IMR-90 (cell line): ENCODE measurements around the gene FAM184A. TPM values are rescaled to one million over a fixed set of nuclear protein-coding genes. Genes with fewer than 3 reads are reported as not detected.

Source experiments
- ATAC-seq: fragments of 200-7000 bp; cut with Tn5 transposase; 2 replicates; pipeline ENCODE4 v1.9.1; 2020; ENCODE audit warnings: low read depth, mild to moderate bottlenecking, moderate library complexity
- BruUV-seq: library from RNA; stranded (reverse); fragments of 400-500 nt; replicated peaks from 2 replicates; lab custom pipeline; 2021; lab: Mats Ljungman, UMichigan
- CTCF ChIA-PET: fragments of 300-600 bp; formaldehyde crosslinking; extraction: SDS; loops from one replicate; lab custom pipeline; 2021; ENCODE audit warnings: antibody characterized with exemption; lab: Yijun Ruan, JAX
- POLR2A ChIA-PET: fragments of 300-600 bp; sonication (Branson Sonifier 250); formaldehyde crosslinking; loops from one replicate; lab custom pipeline; 2022; ENCODE audit warnings: antibody characterized with exemption; ENCODE audit not compliant: unreplicated experiment; lab: Charles Lee
- DNase-seq: peaks from one replicate; pipeline ENCODE4 v3.0.0; 2013
- H2AFZ ChIP-seq: replicated peaks from 2 replicates; pipeline ENCODE3; 2013; ENCODE audit warnings: low read length, mild to moderate bottlenecking; ENCODE audit not compliant: poor library complexity
- H2AK5ac ChIP-seq: 2 replicates; pipeline ENCODE4 v1.6.1; 2013; ENCODE audit warnings: low read depth, low read length, inconsistent platforms
- H2AK9ac ChIP-seq: replicated peaks from 2 replicates; pipeline ENCODE3; 2013; ENCODE audit warnings: mild to moderate bottlenecking, low read depth, low read length, moderate library complexity; ENCODE audit not compliant: poor library complexity
- H2BK120ac ChIP-seq: 2 replicates; pipeline ENCODE4 v1.6.1; 2013; ENCODE audit warnings: low read depth, low read length, inconsistent platforms
- H2BK15ac ChIP-seq: 3 replicates; pipeline ENCODE4 v1.6.1; 2013; ENCODE audit warnings: low read depth, low read length, inconsistent platforms
- H2BK20ac ChIP-seq: 2 replicates; pipeline ENCODE4 v1.6.1; 2013; ENCODE audit warnings: low read depth, mild to moderate bottlenecking, inconsistent platforms, low read length, moderate library complexity
- H2BK5ac ChIP-seq: 2 replicates; pipeline ENCODE4 v1.6.1; 2013; ENCODE audit warnings: mild to moderate bottlenecking, low read depth, low read length, inconsistent platforms; ENCODE audit not compliant: poor library complexity, severe bottlenecking
- H3K14ac ChIP-seq: replicated peaks from 2 replicates; pipeline ENCODE4 v1.6.1; 2013; ENCODE audit warnings: low read depth, low read length, inconsistent platforms
- H3K18ac ChIP-seq: 2 replicates; pipeline ENCODE4 v1.6.1; 2013; ENCODE audit warnings: low read depth, low read length, control low read depth
- H3K23ac ChIP-seq: 2 replicates; pipeline ENCODE4 v1.6.1; 2013; ENCODE audit warnings: low read depth, low read length, inconsistent platforms
- H3K27ac ChIP-seq: 2 replicates; pipeline ENCODE4 v1.5.1; 2013; ENCODE audit warnings: mild to moderate bottlenecking, control low read depth, low read length; ENCODE audit not compliant: insufficient read depth
- H3K27me3 ChIP-seq: 2 replicates; pipeline ENCODE4 v1.6.1; 2013; ENCODE audit warnings: low read length; ENCODE audit not compliant: control insufficient read depth, insufficient read depth
- H3K36me3 ChIP-seq: 2 replicates; pipeline ENCODE4 v1.6.1; 2013; ENCODE audit warnings: low read length, mixed read lengths; ENCODE audit not compliant: control insufficient read depth, insufficient read depth
- H3K4ac ChIP-seq: 2 replicates; pipeline ENCODE4 v1.6.1; 2013; ENCODE audit warnings: low read depth, low read length, inconsistent platforms
- H3K4me1 ChIP-seq: 2 replicates; pipeline ENCODE4 v1.6.1; 2013; ENCODE audit warnings: low read length, mixed read lengths; ENCODE audit not compliant: control insufficient read depth, insufficient read depth
- H3K4me2 ChIP-seq: 2 replicates; pipeline ENCODE4 v1.6.1; 2013; ENCODE audit warnings: low read depth, mild to moderate bottlenecking, control low read depth, low read length, moderate library complexity
- H3K4me3 ChIP-seq: 2 replicates; pipeline ENCODE4 v1.5.1; 2013; ENCODE audit warnings: low read depth, mild to moderate bottlenecking, control low read depth, low read length, moderate library complexity; ENCODE audit not compliant: insufficient read depth
- H3K56ac ChIP-seq: 2 replicates; pipeline ENCODE4 v1.6.1; 2013; ENCODE audit warnings: low read length, inconsistent platforms; ENCODE audit not compliant: insufficient read depth; ENCODE audit errors: extremely low read depth
- H3K79me1 ChIP-seq, 2 experiments: 2 replicates each; pipeline ENCODE4 v1.6.1; 2013; ENCODE audit warnings: low read length in 2 of 2, inconsistent platforms in 1 of 2, low read depth in 1 of 2
- H3K9ac ChIP-seq: 2 replicates; pipeline ENCODE4 v1.6.1; 2013; ENCODE audit warnings: low read depth, low read length, control low read depth
- H3K9me1 ChIP-seq: 2 replicates; pipeline ENCODE4 v1.6.1; 2013; ENCODE audit warnings: low read length, inconsistent platforms; ENCODE audit not compliant: insufficient read depth
- H3K9me3 ChIP-seq: 2 replicates; pipeline ENCODE4 v1.6.1; 2013; ENCODE audit warnings: low read length; ENCODE audit not compliant: control insufficient read depth, insufficient read depth
- H4K20me1 ChIP-seq: 2 replicates; pipeline ENCODE4 v1.6.1; 2013; ENCODE audit warnings: low read length, inconsistent platforms; ENCODE audit not compliant: insufficient read depth
- H4K5ac ChIP-seq: 2 replicates; pipeline ENCODE4 v1.6.1; 2013; ENCODE audit warnings: mild to moderate bottlenecking, low read depth, low read length, control low read depth
- H4K8ac ChIP-seq, 2 experiments: 2 replicates each; pipeline ENCODE4 v1.6.1; 2013; ENCODE audit warnings: low read depth in 2 of 2, low read length in 2 of 2, control low read depth in 1 of 2, inconsistent platforms in 1 of 2
- H4K91ac ChIP-seq: 2 replicates; pipeline ENCODE4 v1.6.1; 2013; ENCODE audit warnings: low read depth, low read length, inconsistent platforms; ENCODE audit not compliant: insufficient read depth
- MAFK ChIP-seq: IDR thresholded peaks from 2 replicates; pipeline ENCODE4 v1.6.1; 2012; ENCODE audit warnings: low read depth, low read length, improper control_type of control experiment
- RCOR1 ChIP-seq: IDR thresholded peaks from 2 replicates; pipeline ENCODE4 v1.6.1; 2012; ENCODE audit warnings: mild to moderate bottlenecking, low read length, improper control_type of control experiment; ENCODE audit not compliant: insufficient replicate concordance
- WGBS, 2 experiments: methylation state at CpG; one replicate each; pipeline versions ENCODE4 v1.1.5 to v1.1.7; 2013; ENCODE audit warnings: missing lambda C conversion rate in 2 of 2; ENCODE audit not compliant: insufficient read length in 1 of 2; ENCODE audit errors: extremely low coverage in 2 of 2; 5-methylcytosine and 5-hydroxymethylcytosine counted together
- dilution Hi-C: fragments of 300-500 bp; cut with HindIII; formaldehyde crosslinking; loops from one replicate; pipeline ENCODE4 v1.14.3; 2018; ENCODE audit warnings: low sequenced_read_pairs; ENCODE audit not compliant: unreplicated experiment
- in situ Hi-C: fragments of 300-500 bp; cut with MboI; formaldehyde crosslinking; loops from 3 replicates; pipeline ENCODE4 v1.14.3; 2019; ENCODE audit warnings: low sequenced_read_pairs, inconsistent platforms, mixed read lengths
- intact Hi-C: fragments of 100-400 bp; cut with micrococcal nuclease; formaldehyde crosslinking; loops from 2 replicates; pipeline ENCODE4 v1.10.0; 2022
- polyA plus RNA-seq, 3 experiments: library from polyadenylated mRNA; depleted of rRNA; stranded (reverse); fragments of >200 nt; gene quantifications; 2 replicates each; pipeline ENCODE4 v1.2.3, GENCODE V29; 2012; ENCODE audit warnings: low replicate concordance in 1 of 3
- total RNA-seq: library from RNA; depleted of rRNA; stranded (reverse); fragments of >200 nt; gene quantifications from 2 replicates; pipeline ENCODE4 v1.2.3, GENCODE V29; 2012

The FAM184A gene
- total and polyA plus RNA-seq, 2 of the 4 experiments (the other 2 are of a cell fraction), result 0.03 TPM; not detected in 1

GRCh38 chr6:118982575-118982911 lies 95.9 kb downstream of the FAM184A start:
- Histone ChIP-seq H3K27ac (no peak overlapping the region), H3K4ac (no peak overlapping the region), H3K56ac (no peak overlapping the region), H3K9me1 (no peaks in the 10 kb centered on the region), H2BK15ac (no peak overlapping the region), H4K91ac (no peak overlapping the region), H3K14ac (no peak overlapping the region), H3K4me2 (no peak overlapping the region), H2AK9ac (no peak overlapping the region), H3K27me3 (no peaks in the 10 kb centered on the region), H3K4me1 (no peaks in the 10 kb centered on the region), H4K5ac (no peak overlapping the region), H4K8ac (no peak overlapping the region), H4K20me1 (no peaks in the 10 kb centered on the region), H2BK20ac (no peak overlapping the region), H3K79me1 (no peaks in the 10 kb centered on the region), H2BK5ac (no peak overlapping the region), H3K4me3 (no peak overlapping the region), H3K18ac (no peak overlapping the region), H2BK120ac (no peak overlapping the region), H3K9ac (no peak overlapping the region), H3K9me3 (no peaks in the 10 kb centered on the region), H2AFZ (no peak overlapping the region), H3K23ac (no peak overlapping the region), H3K36me3 (no peaks in the 10 kb centered on the region), H2AK5ac (no peak overlapping the region)
- in situ Hi-C loops (no loop called here), dilution Hi-C loops (no loop called here), intact Hi-C loops (no loop called here)
- ChIA-PET POLR2A (no interaction called here), CTCF (no interaction called here)
- TF ChIP-seq RCOR1 (no peak), MAFK (peak; percentile 54)
- no CpG with 5 or more reads among the region's 3 CpGs for WGBS, 2 experiments
- ATAC-seq, result no peak
- BruUV-seq, result no TSS peak
- DNase-seq, result no peak
